ENCODE data around the gene SPTB.

SPTB gene

DNA sequence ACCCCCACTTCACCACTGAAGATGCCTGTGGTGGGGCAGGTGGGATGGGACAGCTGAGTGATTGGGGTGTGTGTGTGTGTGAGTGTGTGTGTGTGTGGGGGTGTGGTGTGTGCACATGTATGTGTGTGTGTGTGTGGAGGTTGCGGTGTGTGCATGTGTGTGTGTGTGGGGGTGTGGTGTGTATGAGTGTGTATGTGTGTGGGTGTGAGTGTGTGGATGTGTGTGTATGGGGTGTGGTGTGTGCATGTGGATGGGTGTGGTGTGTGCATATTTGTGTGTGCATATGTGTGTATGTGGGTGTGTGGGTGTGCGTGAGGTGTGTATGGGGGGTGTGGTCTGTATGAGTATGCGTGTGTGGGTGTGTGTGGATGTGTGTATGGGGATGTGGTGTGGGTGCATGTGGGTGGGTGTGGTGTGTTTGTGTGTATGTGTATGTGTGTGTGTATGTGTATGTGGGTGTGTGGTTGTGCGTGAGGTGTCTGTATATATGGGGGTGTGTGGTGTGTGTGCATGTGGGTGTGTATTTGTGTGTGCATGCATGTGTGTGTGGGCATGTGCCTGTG is 113.9 kb downstream of the SPTB start:
- peaks cover 6% of the 10 kb centered on the region; the same call in 1 of the 2 replicates for H3K27me3 ChIP-seq (ENCODE audit: control insufficient read depth, insufficient read depth, low read length)
- peaks cover 33% of the 10 kb centered on the region for H3K4me1 ChIP-seq (ENCODE audit: control insufficient read depth, insufficient read depth, low read length)
- H3K36me3 ChIP-seq (ENCODE audit: control insufficient read depth, insufficient read depth, low read length): no peaks in the 10 kb centered on the region
- no peak overlapping the region for H3K27ac ChIP-seq (ENCODE audit: low read depth, low read length)
- H3K9me3 ChIP-seq (ENCODE audit: control insufficient read depth, insufficient read depth, low read length): no peaks in the 10 kb centered on the region
- H3K4me3 ChIP-seq (ENCODE audit: low read depth, low read length): no peak overlapping the region
- H3K9ac ChIP-seq (ENCODE audit: low read depth, low read length): no peak overlapping the region

- peaks cover 33% of the 10 kb centered on the region for H3K4me1 ChIP-seq (ENCODE audit: control insufficient read depth, insufficient read depth, low read length)
- H3K27me3 ChIP-seq (ENCODE audit: control insufficient read depth, insufficient read depth, low read length): peaks cover 6% of the 10 kb centered on the region; the same call in 1 of the 2 replicates
- H3K36me3 ChIP-seq (ENCODE audit: control insufficient read depth, insufficient read depth, low read length): no peaks in the 10 kb centered on the region
- H3K27ac ChIP-seq (ENCODE audit: low read depth, low read length): no peak overlapping the region
- H3K9me3 ChIP-seq (ENCODE audit: control insufficient read depth, insufficient read depth, low read length): no peaks in the 10 kb centered on the region
- no peak overlapping the region for H3K4me3 ChIP-seq (ENCODE audit: low read depth, low read length)
- H3K9ac ChIP-seq (ENCODE audit: low read depth, low read length): no peak overlapping the region
Observed at GRCh38 chr14:64764641-64765520, 114.8 kb downstream of the SPTB start.

DNA sequence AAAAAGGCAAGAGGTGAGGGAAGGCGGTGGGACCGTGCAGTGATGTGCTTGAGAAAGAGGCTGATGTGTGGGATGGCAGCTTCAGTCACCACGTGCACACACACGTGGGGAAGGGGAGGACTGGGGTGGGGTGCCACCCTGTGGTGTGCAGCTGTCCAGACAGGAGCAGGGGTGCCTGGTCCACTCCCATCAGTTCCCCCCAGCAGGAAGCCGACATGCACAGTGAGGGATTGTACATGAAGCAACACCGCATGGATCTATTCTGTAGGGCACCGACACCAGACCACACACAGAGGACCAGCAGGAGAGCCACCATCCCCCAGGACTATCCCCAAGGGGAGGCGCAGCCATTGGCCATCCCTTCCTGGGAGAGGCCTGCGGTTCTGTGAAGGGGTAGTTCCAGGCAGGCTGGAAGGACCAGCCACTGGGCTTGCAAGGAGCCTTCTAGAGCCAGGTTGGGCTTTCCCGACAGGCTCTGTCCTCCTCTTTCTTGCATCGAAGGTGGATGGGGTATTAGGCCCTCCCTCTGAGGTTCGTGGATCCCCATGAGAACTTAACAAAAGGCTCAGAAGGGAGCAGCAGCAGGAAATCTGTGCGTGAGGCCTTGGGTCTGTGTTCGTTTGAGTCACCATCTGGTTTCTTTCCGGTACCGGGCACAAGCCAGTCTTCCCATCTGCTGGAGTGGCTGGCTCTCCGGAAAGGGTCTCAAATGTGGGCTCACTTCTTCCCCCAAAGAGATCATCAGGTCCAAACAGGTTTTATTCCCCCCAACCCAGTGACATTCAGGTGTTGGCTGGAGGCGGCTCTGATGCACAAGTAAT is 115.7 kb downstream of the SPTB start:
- Histone ChIP-seq H3K4me1 (ENCODE audit: control insufficient read depth, insufficient read depth, low read length) (peaks cover 33% of the 10 kb centered on the region), H3K9ac (ENCODE audit: low read depth, low read length) (no peak overlapping the region), H3K36me3 (ENCODE audit: control insufficient read depth, insufficient read depth, low read length) (no peaks in the 10 kb centered on the region), H3K4me3 (ENCODE audit: low read depth, low read length) (no peak overlapping the region), H3K27me3 (ENCODE audit: control insufficient read depth, insufficient read depth, low read length) (peaks cover 6% of the 10 kb centered on the region; the same call in 1 of the 2 replicates), H3K27ac (ENCODE audit: low read depth, low read length) (peak overlapping the region; percentile 34), H3K9me3 (ENCODE audit: control insufficient read depth, insufficient read depth, low read length) (no peaks in the 10 kb centered on the region)

DNA sequence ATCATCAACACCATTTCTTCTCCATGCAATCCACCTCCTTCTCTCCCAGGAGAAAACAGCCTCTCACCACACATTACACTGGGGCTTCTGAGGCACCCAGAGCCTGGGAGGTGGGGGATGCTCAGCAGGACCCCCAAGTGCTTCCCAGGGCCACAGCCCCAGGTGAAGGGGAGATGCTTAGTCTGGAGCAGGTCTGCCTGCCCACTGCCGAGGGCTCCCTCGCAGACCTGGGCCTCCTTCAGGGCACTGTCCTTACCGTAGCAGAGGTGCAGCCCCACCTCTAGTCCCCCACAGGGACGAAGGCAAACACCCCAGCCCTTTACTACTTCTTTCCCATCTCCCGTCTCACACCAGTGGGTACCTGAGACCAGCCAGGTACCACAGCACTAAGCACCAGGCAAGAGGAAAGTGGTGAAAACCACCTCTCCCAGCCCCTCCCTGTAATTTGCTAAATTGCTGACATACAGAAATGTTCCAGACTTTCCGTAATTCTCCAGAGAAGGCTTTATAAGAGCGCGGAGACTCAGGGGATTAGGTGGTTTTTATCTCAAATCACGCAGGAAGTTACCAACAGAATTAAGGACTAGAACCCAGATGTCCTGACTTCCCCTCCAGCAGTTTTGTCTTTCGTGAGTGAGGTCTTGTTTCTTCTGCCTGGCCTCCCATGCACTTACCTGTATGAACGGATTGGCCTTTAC is 116.5 kb downstream of the SPTB start:
- H3K27ac ChIP-seq (ENCODE audit: low read depth, low read length): no peak overlapping the region
- H3K4me3 ChIP-seq (ENCODE audit: low read depth, low read length): no peak overlapping the region
- H3K9ac ChIP-seq (ENCODE audit: low read depth, low read length): no peak overlapping the region
- no peaks in the 10 kb centered on the region for H3K9me3 ChIP-seq (ENCODE audit: control insufficient read depth, insufficient read depth, low read length)
- peaks cover 37% of the 10 kb centered on the region for H3K4me1 ChIP-seq (ENCODE audit: control insufficient read depth, insufficient read depth, low read length)
- H3K27me3 ChIP-seq (ENCODE audit: control insufficient read depth, insufficient read depth, low read length): peaks cover 6% of the 10 kb centered on the region; the same call in 1 of the 2 replicates
- H3K36me3 ChIP-seq (ENCODE audit: control insufficient read depth, insufficient read depth, low read length): no peaks in the 10 kb centered on the region

GRCh38 chr14:64762044-64763034 is 117.4 kb downstream of the SPTB start:
- no peak overlapping the region for H3K9ac ChIP-seq (ENCODE audit: low read depth, low read length)
- no peak overlapping the region for H3K27ac ChIP-seq (ENCODE audit: low read depth, low read length)
- H3K9me3 ChIP-seq (ENCODE audit: control insufficient read depth, insufficient read depth, low read length): no peaks in the 10 kb centered on the region
- H3K4me3 ChIP-seq (ENCODE audit: low read depth, low read length): no peak overlapping the region
- no peaks in the 10 kb centered on the region for H3K36me3 ChIP-seq (ENCODE audit: control insufficient read depth, insufficient read depth, low read length)
- H3K27me3 ChIP-seq (ENCODE audit: control insufficient read depth, insufficient read depth, low read length): peaks cover 6% of the 10 kb centered on the region; the same call in 1 of the 2 replicates
- peaks cover 42% of the 10 kb centered on the region for H3K4me1 ChIP-seq (ENCODE audit: control insufficient read depth, insufficient read depth, low read length)

GRCh38 chr14:64761441-64762043 is 118.2 kb downstream of the SPTB start:
- H3K4me1 ChIP-seq (ENCODE audit: control insufficient read depth, insufficient read depth, low read length): peaks cover 35% of the 10 kb centered on the region
- H3K27ac ChIP-seq (ENCODE audit: low read depth, low read length): no peak overlapping the region
- no peaks in the 10 kb centered on the region for H3K36me3 ChIP-seq (ENCODE audit: control insufficient read depth, insufficient read depth, low read length)
- peaks cover 6% of the 10 kb centered on the region; the same call in 1 of the 2 replicates for H3K27me3 ChIP-seq (ENCODE audit: control insufficient read depth, insufficient read depth, low read length)
- H3K9ac ChIP-seq (ENCODE audit: low read depth, low read length): no peak overlapping the region
- no peak overlapping the region for H3K4me3 ChIP-seq (ENCODE audit: low read depth, low read length)
- no peaks in the 10 kb centered on the region for H3K9me3 ChIP-seq (ENCODE audit: control insufficient read depth, insufficient read depth, low read length)

- Histone ChIP-seq H3K9ac (ENCODE audit: low read depth, low read length) (no peak overlapping the region), H3K4me1 (ENCODE audit: control insufficient read depth, insufficient read depth, low read length) (peaks cover 32% of the 10 kb centered on the region), H3K4me3 (ENCODE audit: low read depth, low read length) (no peak overlapping the region), H3K27ac (ENCODE audit: low read depth, low read length) (no peak overlapping the region), H3K27me3 (ENCODE audit: control insufficient read depth, insufficient read depth, low read length) (peaks cover 6% of the 10 kb centered on the region; the same call in 1 of the 2 replicates), H3K36me3 (ENCODE audit: control insufficient read depth, insufficient read depth, low read length) (no peaks in the 10 kb centered on the region), H3K9me3 (ENCODE audit: control insufficient read depth, insufficient read depth, low read length) (no peaks in the 10 kb centered on the region)
Observed at GRCh38 chr14:64760916-64761315, 118.8 kb downstream of the SPTB start.

DNA sequence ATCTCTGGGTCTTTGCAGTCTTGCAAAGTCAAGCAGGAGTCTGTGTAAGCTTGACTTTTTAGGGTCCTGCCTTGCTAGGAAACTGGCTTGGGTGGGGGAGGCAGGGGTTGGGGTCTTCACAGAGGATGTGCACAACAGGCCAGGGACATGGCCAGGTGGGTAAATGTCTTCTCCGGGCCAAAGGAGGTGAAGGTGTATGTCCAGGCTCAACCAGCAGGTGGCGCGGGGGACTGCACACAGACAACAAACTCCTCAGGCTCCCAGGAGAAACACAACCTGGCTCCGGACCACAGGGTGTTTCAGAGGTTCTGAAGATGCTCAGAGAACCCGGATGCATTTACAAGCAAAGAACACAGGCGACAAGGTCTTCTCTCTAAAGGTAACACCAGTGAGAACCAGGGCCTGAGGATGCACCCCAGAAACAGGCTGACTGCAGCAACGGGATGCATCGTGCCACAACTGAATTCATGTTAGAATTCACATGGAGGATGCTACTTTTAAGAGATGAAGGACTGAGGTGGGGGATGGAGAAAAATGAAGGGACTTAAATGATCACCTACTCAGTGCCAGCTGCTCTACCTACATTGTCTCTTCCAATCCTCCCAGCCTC is 119.5 kb downstream of the SPTB start:
- Histone ChIP-seq H3K27me3 (ENCODE audit: control insufficient read depth, insufficient read depth, low read length) (peaks cover 6% of the 10 kb centered on the region; the same call in 1 of the 2 replicates), H3K4me1 (ENCODE audit: control insufficient read depth, insufficient read depth, low read length) (peaks cover 32% of the 10 kb centered on the region), H3K4me3 (ENCODE audit: low read depth, low read length) (no peak overlapping the region), H3K27ac (ENCODE audit: low read depth, low read length) (no peak overlapping the region), H3K9ac (ENCODE audit: low read depth, low read length) (no peak overlapping the region), H3K9me3 (ENCODE audit: control insufficient read depth, insufficient read depth, low read length) (no peaks in the 10 kb centered on the region), H3K36me3 (ENCODE audit: control insufficient read depth, insufficient read depth, low read length) (no peaks in the 10 kb centered on the region)

- Histone ChIP-seq H3K9ac (ENCODE audit: low read depth, low read length) (no peak overlapping the region), H3K4me1 (ENCODE audit: control insufficient read depth, insufficient read depth, low read length) (peaks cover 31% of the 10 kb centered on the region), H3K27ac (ENCODE audit: low read depth, low read length) (no peak overlapping the region)
Observed at GRCh38 chr14:64759555-64759938, 120.2 kb downstream of the SPTB start.

More at GRCh38 chr14:64759555-64759938, 120.2 kb downstream of the SPTB start:
- H3K9me3 ChIP-seq (ENCODE audit: control insufficient read depth, insufficient read depth, low read length): no peaks in the 10 kb centered on the region
- peaks cover 6% of the 10 kb centered on the region; the same call in 1 of the 2 replicates for H3K27me3 ChIP-seq (ENCODE audit: control insufficient read depth, insufficient read depth, low read length)
- no peak overlapping the region for H3K4me3 ChIP-seq (ENCODE audit: low read depth, low read length)
- H3K36me3 ChIP-seq (ENCODE audit: control insufficient read depth, insufficient read depth, low read length): no peaks in the 10 kb centered on the region
